ENCODE measurements around the gene PIGBOS1. TPM values are rescaled to one million over a fixed set of nuclear protein-coding genes. Genes with fewer than 3 reads are reported as not detected.
"Not testable (repeated sequence)": the region's sequence is repeated elsewhere in the genome, so short reads cannot be mapped to it uniquely, and the experiment has no call there.

The PIGBOS1 gene
- polyA plus RNA-seq, 6 donors from 2014 or later = 27.5 to 61.5 (median 39.0) TPM

GRCh38 chr15:55288006-55288717 is 30.8 kb downstream of the PIGBOS1 start:
- Mint-ChIP-seq H3K27ac (peak overlapping the region; percentile 85 to 97 (median 94)), H3K4me1 (peaks cover 26 to 58% (median 43%) of the 10 kb centered on the region in 3 donors), H3K4me3 (peak overlapping the region; percentile 89 to 95 (median 92)), H3K9me3 (no peaks in the 10 kb centered on the region), H3K36me3 (no peaks in the 10 kb centered on the region), H3K27me3 (no peaks in the 10 kb centered on the region)
- no peak for DNase-seq
- no peak for ATAC-seq (ENCODE audit: low read depth in 2 of 2)

GRCh38 chr15:55286442-55287189 is 32.3 kb downstream of the PIGBOS1 start:
- H3K4me1 Mint-ChIP-seq = peaks cover 39 to 74% (median 56%) of the 10 kb centered on the region in 3 donors
- not testable (repeated sequence) for H3K27me3 Mint-ChIP-seq; ATAC-seq (ENCODE audit: low read depth in 2 of 2); DNase-seq; H3K9me3 Mint-ChIP-seq; H3K36me3 Mint-ChIP-seq
- H3K27ac Mint-ChIP-seq = peak overlapping the region in 5 of 6 donors; percentile 24 to 94 (median 82)
- H3K4me3 Mint-ChIP-seq = peak overlapping the region in 3 of 8 donors; percentile 3 to 92 (median 62)

- Mint-ChIP-seq H3K4me3 (no peak overlapping the region), H3K27ac (peak overlapping the region in 2 of 6 donors; percentile 5 to 63), H3K27me3 (no peaks in the 10 kb centered on the region), H3K4me1 (peaks cover 49 to 88% (median 69%) of the 10 kb centered on the region in 3 donors), H3K9me3 (peaks cover 0 to 4% (median 0%) of the 10 kb centered on the region in 7 donors), H3K36me3 (no peaks in the 10 kb centered on the region)
- no peak for ATAC-seq (ENCODE audit: low read depth in 2 of 2)
- no peak for DNase-seq
Measured at GRCh38 chr15:55284426-55284825, 34.5 kb downstream of the PIGBOS1 start.

- ATAC-seq (ENCODE audit: low read depth in 2 of 2) = no peak
- no peaks in the 10 kb centered on the region for H3K36me3 Mint-ChIP-seq
- H3K4me1 Mint-ChIP-seq = peaks cover 48 to 89% (median 71%) of the 10 kb centered on the region in 3 donors
- H3K9me3 Mint-ChIP-seq = peaks cover 0 to 4% (median 0%) of the 10 kb centered on the region in 7 donors
- no peak overlapping the region for H3K4me3 Mint-ChIP-seq
- H3K27me3 Mint-ChIP-seq = no peaks in the 10 kb centered on the region
- peak overlapping the region in 5 of 6 donors; percentile 40 to 69 (median 62) for H3K27ac Mint-ChIP-seq
- no peak for DNase-seq
Measured at GRCh38 chr15:55283379-55284147, 35.4 kb downstream of the PIGBOS1 start.

- H3K9me3 Mint-ChIP-seq = peaks cover 0 to 4% (median 0%) of the 10 kb centered on the region in 7 donors
- peak overlapping the region in 5 of 6 donors; percentile 5 to 93 (median 58) for H3K27ac Mint-ChIP-seq
- ATAC-seq (ENCODE audit: low read depth in 2 of 2) = no peak
- DNase-seq = no peak
- peaks cover 47 to 83% (median 71%) of the 10 kb centered on the region in 3 donors for H3K4me1 Mint-ChIP-seq
- H3K36me3 Mint-ChIP-seq = no peaks in the 10 kb centered on the region
- H3K4me3 Mint-ChIP-seq = no peak overlapping the region
- H3K27me3 Mint-ChIP-seq = no peaks in the 10 kb centered on the region
Measured at GRCh38 chr15:55282284-55282833, 36.6 kb downstream of the PIGBOS1 start.

GRCh38 chr15:55281517-55282228 is 37.2 kb downstream of the PIGBOS1 start:
- ATAC-seq (ENCODE audit: low read depth in 2 of 2) (peak in 1 of 2 donors; percentile 41), DNase-seq (no peak)
- Mint-ChIP-seq H3K27me3 (no peaks in the 10 kb centered on the region), H3K4me1 (peaks cover 54 to 84% (median 74%) of the 10 kb centered on the region in 3 donors), H3K9me3 (peaks cover 0 to 4% (median 0%) of the 10 kb centered on the region in 7 donors), H3K27ac (peak overlapping the region; percentile 5 to 67 (median 42)), H3K36me3 (no peaks in the 10 kb centered on the region), H3K4me3 (no peak overlapping the region)

- ATAC-seq (ENCODE audit: low read depth in 2 of 2); H3K27me3 Mint-ChIP-seq; H3K9me3 Mint-ChIP-seq; DNase-seq; H3K4me3 Mint-ChIP-seq; H3K36me3 Mint-ChIP-seq: not testable (repeated sequence)
- Mint-ChIP-seq H3K27ac (peak overlapping the region in 3 of 6 donors; percentile 68 to 94 (median 94)), H3K4me1 (peaks cover 49 to 80% (median 77%) of the 10 kb centered on the region in 3 donors)
Measured at GRCh38 chr15:55280589-55280988, 38.3 kb downstream of the PIGBOS1 start.

GRCh38 chr15:55279746-55280351 is 39.1 kb downstream of the PIGBOS1 start:
- DNase-seq (no peak), ATAC-seq (ENCODE audit: low read depth in 2 of 2) (peak in 1 of 2 donors; percentile 37)
- H3K4me3 Mint-ChIP-seq = peak overlapping the region in 5 of 8 donors; percentile 2 to 29 (median 21)
- peaks cover 0 to 4% (median 0%) of the 10 kb centered on the region in 7 donors for H3K9me3 Mint-ChIP-seq
- no peaks in the 10 kb centered on the region for H3K27me3 Mint-ChIP-seq
- H3K36me3 Mint-ChIP-seq = no peaks in the 10 kb centered on the region
- peaks cover 55 to 80% (median 78%) of the 10 kb centered on the region in 3 donors for H3K4me1 Mint-ChIP-seq
- H3K27ac Mint-ChIP-seq = peak overlapping the region; percentile 15 to 94 (median 70)

GRCh38 chr15:55279100-55279745 is 39.7 kb downstream of the PIGBOS1 start:
- H3K4me3 Mint-ChIP-seq = peak overlapping the region in 1 of 8 donors; percentile 2
- H3K4me1 Mint-ChIP-seq = peaks cover 51 to 75% (median 74%) of the 10 kb centered on the region in 3 donors

GRCh38 chr15:55277715-55278114 is 41.2 kb downstream of the PIGBOS1 start:
- ATAC-seq (ENCODE audit: low read depth in 2 of 2) = no peak
- peak overlapping the region; percentile 52 to 94 (median 88) for H3K27ac Mint-ChIP-seq
- H3K4me3 Mint-ChIP-seq = peak overlapping the region in 5 of 8 donors; percentile 10 to 64 (median 56)
- H3K4me1 Mint-ChIP-seq = peaks cover 50 to 76% (median 73%) of the 10 kb centered on the region in 3 donors
- DNase-seq = no peak
- peaks cover 0 to 4% (median 0%) of the 10 kb centered on the region in 7 donors for H3K9me3 Mint-ChIP-seq
- no peaks in the 10 kb centered on the region for H3K36me3 Mint-ChIP-seq
- H3K27me3 Mint-ChIP-seq = no peaks in the 10 kb centered on the region

More at GRCh38 chr15:55279100-55279745, 39.7 kb downstream of the PIGBOS1 start:
- ATAC-seq (ENCODE audit: low read depth in 2 of 2) (no peak), DNase-seq (no peak)
- H3K27ac Mint-ChIP-seq = peak overlapping the region in 5 of 6 donors; percentile 15 to 94 (median 68)
- no peaks in the 10 kb centered on the region for H3K27me3 Mint-ChIP-seq
- H3K9me3 Mint-ChIP-seq = peaks cover 0 to 4% (median 0%) of the 10 kb centered on the region in 7 donors
- H3K36me3 Mint-ChIP-seq = no peaks in the 10 kb centered on the region

GRCh38 chr15:55277116-55277564 is 41.8 kb downstream of the PIGBOS1 start:
- Mint-ChIP-seq H3K36me3 (no peaks in the 10 kb centered on the region), H3K9me3 (peaks cover 0 to 4% (median 0%) of the 10 kb centered on the region in 7 donors), H3K27ac (peak overlapping the region; percentile 83 to 94 (median 88)), H3K4me1 (peaks cover 49 to 73% (median 70%) of the 10 kb centered on the region in 3 donors), H3K27me3 (no peaks in the 10 kb centered on the region), H3K4me3 (peak overlapping the region; percentile 10 to 67 (median 52))
- DNase-seq = no peak
- ATAC-seq (ENCODE audit: low read depth in 2 of 2) = peak; percentile 36 to 43
